OCI-LY3 (cell line): ENCODE results near the gene MDFI.

ENCODE experiments used
- H2AFZ ChIP-seq: fragments of 200-600, 300-600 bp; shearing (Covaris generic); 2 replicates; pipeline ENCODE4 v1.6.0; 2014; ENCODE audit warnings: antibody characterized with exemption, low read depth, low read length
- H3K27ac ChIP-seq: fragments of 200-600, 300-600 bp; sonication (generic); 2 replicates; pipeline ENCODE4 v1.5.1; 2014; ENCODE audit warnings: mild to moderate bottlenecking, low read length, moderate library complexity, mixed read lengths
- H3K27me3 ChIP-seq: fragments of 200-600, 300-600 bp; sonication (generic); 2 replicates; pipeline ENCODE4 v1.6.1; 2014; ENCODE audit warnings: low read depth, low read length, mixed read lengths
- H3K36me3 ChIP-seq: fragments of 200-600, 300-600 bp; sonication (generic); replicated peaks from 2 replicates; pipeline ENCODE3; 2014; ENCODE audit warnings: low read depth, low read length, mixed read lengths
- H3K4me1 ChIP-seq: fragments of 300-600, 200-600 bp; sonication (generic); 2 replicates; pipeline ENCODE4 v1.6.1; 2014; ENCODE audit warnings: low read length, mixed read lengths
- H3K4me2 ChIP-seq: fragments of 200-600, 300-600 bp; sonication (generic); 2 replicates; pipeline ENCODE4 v1.6.1; 2014; ENCODE audit warnings: low read length, mixed read lengths
- H3K4me3 ChIP-seq: fragments of 300-600, 200-600 bp; sonication (generic); 2 replicates; pipeline ENCODE4 v1.5.1; 2014; ENCODE audit warnings: antibody characterized with exemption, mild to moderate bottlenecking, low read length, moderate library complexity
- H3K79me2 ChIP-seq: fragments of 300-600, 200-600 bp; shearing (Covaris generic); 2 replicates; pipeline ENCODE4 v1.6.1; 2014; ENCODE audit warnings: mild to moderate bottlenecking, low read length, mixed read lengths
- H3K9ac ChIP-seq: fragments of 300-600, 200-600 bp; shearing (Covaris generic); 2 replicates; pipeline ENCODE4 v1.6.0; 2014; ENCODE audit warnings: mild to moderate bottlenecking, low read length, moderate library complexity
- H3K9me3 ChIP-seq: fragments of 200-600, 300-600 bp; shearing (Covaris generic); 2 replicates; pipeline ENCODE4 v1.6.1; 2014; ENCODE audit warnings: low read length, mixed read lengths; ENCODE audit not compliant: insufficient read depth
- H4K20me1 ChIP-seq: fragments of 200-600, 300-600 bp; sonication (generic); 2 replicates; pipeline ENCODE4 v1.6.1; 2016; ENCODE audit warnings: low read length, mixed read lengths; ENCODE audit not compliant: insufficient read depth
- CTCF ChIP-seq: fragments of 200-600, 300-600 bp; sonication (generic); IDR thresholded peaks from 2 replicates; pipeline ENCODE4 v1.5.1; 2014; ENCODE audit warnings: antibody characterized with exemption, low read length, low read depth
- EZH2phosphoT487 ChIP-seq: fragments of 200-600 bp; shearing (Covaris generic); IDR thresholded peaks from 2 replicates; pipeline ENCODE4 v1.6.1; 2018; ENCODE audit warnings: antibody characterized with exemption, mixed run types, low read depth

Gene MDFI

GRCh38 chr6:41664271-41664670 is 26.0 kb downstream of the MDFI start:
- no peak overlapping the region for H3K27ac ChIP-seq
- H3K27me3 ChIP-seq, result peaks cover 51% of the 10 kb centered on the region
- H3K4me1 ChIP-seq, result no peaks in the 10 kb centered on the region
- no peak overlapping the region for H3K4me3 ChIP-seq
- H3K36me3 ChIP-seq, result no peaks in the 10 kb centered on the region
- no peak overlapping the region for H3K9ac ChIP-seq
- no peaks in the 10 kb centered on the region for H3K9me3 ChIP-seq
- H3K4me2 ChIP-seq, result no peak overlapping the region
- no peak for TF ChIP-seq EZH2phosphoT487
- TF ChIP-seq CTCF, result no peak
- H4K20me1 ChIP-seq, result no peaks in the 10 kb centered on the region
- no peak overlapping the region for H2AFZ ChIP-seq
- H3K79me2 ChIP-seq, result no peaks in the 10 kb centered on the region

GRCh38 chr6:41667195-41667594 is 28.9 kb downstream of the MDFI start:
- H3K9me3 ChIP-seq, result no peaks in the 10 kb centered on the region
- H3K79me2 ChIP-seq, result no peaks in the 10 kb centered on the region
- H3K9ac ChIP-seq, result no peak overlapping the region
- no peak overlapping the region for H3K4me3 ChIP-seq
- TF ChIP-seq CTCF (no peak), EZH2phosphoT487 (no peak)
- no peak overlapping the region for H3K4me2 ChIP-seq
- no peak overlapping the region for H3K27ac ChIP-seq
- H3K36me3 ChIP-seq, result no peaks in the 10 kb centered on the region
- H3K27me3 ChIP-seq, result peaks cover 53% of the 10 kb centered on the region
- H4K20me1 ChIP-seq, result no peaks in the 10 kb centered on the region
- H3K4me1 ChIP-seq, result peaks cover 6% of the 10 kb centered on the region
- H2AFZ ChIP-seq, result no peak overlapping the region

GRCh38 chr6:41668968-41669367 is 30.7 kb downstream of the MDFI start:
- H3K4me3 ChIP-seq, result no peak overlapping the region
- no peak overlapping the region for H3K4me2 ChIP-seq
- no peaks in the 10 kb centered on the region for H3K9me3 ChIP-seq
- peaks cover 42% of the 10 kb centered on the region for H3K27me3 ChIP-seq
- no peak for TF ChIP-seq CTCF
- H3K4me1 ChIP-seq, result peaks cover 6% of the 10 kb centered on the region
- no peak overlapping the region for H3K9ac ChIP-seq
- H3K27ac ChIP-seq, result no peak overlapping the region
- no peaks in the 10 kb centered on the region for H3K79me2 ChIP-seq
- no peaks in the 10 kb centered on the region for H4K20me1 ChIP-seq
- no peaks in the 10 kb centered on the region for H3K36me3 ChIP-seq
- H2AFZ ChIP-seq, result no peak overlapping the region

GRCh38 chr6:41670703-41671360 is 32.6 kb downstream of the MDFI start:
- no peaks in the 10 kb centered on the region for H4K20me1 ChIP-seq
- no peak overlapping the region for H2AFZ ChIP-seq
- H3K36me3 ChIP-seq, result no peaks in the 10 kb centered on the region
- H3K9ac ChIP-seq, result no peak overlapping the region
- no peaks in the 10 kb centered on the region for H3K9me3 ChIP-seq
- H3K79me2 ChIP-seq, result no peaks in the 10 kb centered on the region
- H3K4me2 ChIP-seq, result no peak overlapping the region
- no peak overlapping the region for H3K4me3 ChIP-seq
- peaks cover 6% of the 10 kb centered on the region for H3K4me1 ChIP-seq
- no peak overlapping the region for H3K27ac ChIP-seq
- TF ChIP-seq CTCF, result no peak
- TF ChIP-seq EZH2phosphoT487, result no peak
- peaks cover 40% of the 10 kb centered on the region for H3K27me3 ChIP-seq
